Measurements from ENCODE around the gene YEATS2. TPM values are rescaled to one million over a fixed set of nuclear protein-coding genes. Genes with fewer than 3 reads are reported as not detected.

The YEATS2 gene
- total RNA-seq, 4 donors from 2014 or later = 15.4 to 54.7 (median 40.6) TPM

GRCh38 chr3:183692436-183692835, 5.2 kb upstream of the YEATS2 start:
- H3K4me3 ChIP-seq = no peak overlapping the region
- no peak for TF ChIP-seq POLR2A (IDR thresholded peaks at IDR 0.05)
- no peak for TF ChIP-seq CTCF (IDR thresholded peaks at IDR 0.05)
- no peak for DNase-seq
- H3K27ac ChIP-seq = no peak overlapping the region
- no peaks in the 10 kb centered on the region for H3K4me1 ChIP-seq
- intact Hi-C loops (cut with DNase I; ENCODE audit: low total_unique reads) = no loop called here
- no peaks in the 10 kb centered on the region for H3K9me3 ChIP-seq
- no peaks in the 10 kb centered on the region for H3K27me3 ChIP-seq
- H3K36me3 ChIP-seq = no peaks in the 10 kb centered on the region

GRCh38 chr3:183695569-183696364, 1.8 kb upstream of the YEATS2 start:
- TF ChIP-seq POLR2A (IDR thresholded peaks at IDR 0.05) (no peak), CTCF (IDR thresholded peaks at IDR 0.05) (no peak)
- intact Hi-C loops (cut with DNase I; ENCODE audit: low total_unique reads) = no loop called here
- Histone ChIP-seq H3K4me1 (no peaks in the 10 kb centered on the region), H3K4me3 (no peak overlapping the region), H3K36me3 (no peaks in the 10 kb centered on the region), H3K9me3 (no peaks in the 10 kb centered on the region), H3K27me3 (no peaks in the 10 kb centered on the region), H3K27ac (no peak overlapping the region)
- DNase-seq = no peak

- intact Hi-C loops (cut with DNase I; ENCODE audit: low total_unique reads) = no loop called here
- no peak for DNase-seq
Measured at GRCh38 chr3:183697123-183697609, 431 bp upstream of the YEATS2 start.

GRCh38 chr3:183698318-183698751, 738 bp downstream of the YEATS2 start:
- Histone ChIP-seq H3K4me1 (no peaks in the 10 kb centered on the region), H3K27me3 (no peaks in the 10 kb centered on the region), H3K27ac (peak overlapping the region; percentile 92 to 97), H3K4me3 (peak overlapping the region; percentile 78 to 86), H3K36me3 (no peaks in the 10 kb centered on the region), H3K9me3 (no peaks in the 10 kb centered on the region)
- intact Hi-C loops (cut with DNase I; ENCODE audit: low total_unique reads) = no loop called here
- TF ChIP-seq POLR2A (IDR thresholded peaks at IDR 0.05) (no peak), CTCF (IDR thresholded peaks at IDR 0.05) (no peak)
- DNase-seq = peak; percentile 24 to 38

More at GRCh38 chr3:183697123-183697609, 431 bp upstream of the YEATS2 start:
- Histone ChIP-seq H3K27ac (peak overlapping the region; percentile 92 to 97), H3K4me1 (no peaks in the 10 kb centered on the region), H3K9me3 (no peaks in the 10 kb centered on the region), H3K36me3 (no peaks in the 10 kb centered on the region), H3K27me3 (no peaks in the 10 kb centered on the region), H3K4me3 (peak overlapping the region; percentile 78 to 86)
- TF ChIP-seq POLR2A (IDR thresholded peaks at IDR 0.05) = no peak
- no peak for TF ChIP-seq CTCF (IDR thresholded peaks at IDR 0.05)

- intact Hi-C loops (cut with DNase I; ENCODE audit: low total_unique reads) = no loop called here
- Histone ChIP-seq H3K27ac (peak overlapping the region; percentile 92 to 97), H3K27me3 (no peaks in the 10 kb centered on the region), H3K4me1 (no peaks in the 10 kb centered on the region), H3K36me3 (no peaks in the 10 kb centered on the region), H3K4me3 (peak overlapping the region; percentile 78 to 86), H3K9me3 (no peaks in the 10 kb centered on the region)
- no peak for DNase-seq
- TF ChIP-seq CTCF (IDR thresholded peaks at IDR 0.05) (no peak), POLR2A (IDR thresholded peaks at IDR 0.05) (no peak)
Measured at GRCh38 chr3:183698756-183699155, 1.2 kb downstream of the YEATS2 start.

All from uterus (tissue), 4 donors.